ENCODE measurements around the gene SUGCT. TPM values are rescaled to one million over a fixed set of nuclear protein-coding genes. Genes with fewer than 3 reads are reported as not detected.
A peak's percentile ranks its signal among the peaks of the same experiment; 100 is the strongest.

Gene SUGCT
- total RNA-seq, 1 donor from 2014 or later, result 0.79 TPM

GRCh38 chr7:40468891-40469864 is 334.4 kb downstream of the SUGCT start:
- DNase-seq (ENCODE audit: low read depth in 2 of 2), result peak in 1 of 2 donors; percentile 27

- DNase-seq (ENCODE audit: low read depth in 2 of 2), result peak in 1 of 2 donors; percentile 27
These were observed 335.3 kb downstream of the SUGCT start for GRCh38 chr7:40470091-40470592.

- no peak for DNase-seq (ENCODE audit: low read depth in 2 of 2)
These were observed 336.0 kb downstream of the SUGCT start for GRCh38 chr7:40470817-40471216.

GRCh38 chr7:40471891-40472290 is 337.1 kb downstream of the SUGCT start:
- no peak for DNase-seq (ENCODE audit: low read depth in 2 of 2)

GRCh38 chr7:40474790-40475680 is 340.2 kb downstream of the SUGCT start:
- no peak for DNase-seq (ENCODE audit: low read depth in 2 of 2)

- DNase-seq (ENCODE audit: low read depth in 2 of 2), result no peak
These were observed 340.8 kb downstream of the SUGCT start for GRCh38 chr7:40475681-40475982.

- DNase-seq (ENCODE audit: low read depth in 2 of 2), result peak in 1 of 2 donors; percentile 26
These were observed 342.3 kb downstream of the SUGCT start for GRCh38 chr7:40477094-40477493.

- no peak for DNase-seq (ENCODE audit: low read depth in 2 of 2)
These were observed 348.0 kb downstream of the SUGCT start for GRCh38 chr7:40482845-40483244.

GRCh38 chr7:40483630-40484029 is 348.8 kb downstream of the SUGCT start:
- no peak for DNase-seq (ENCODE audit: low read depth in 2 of 2)

GRCh38 chr7:40489844-40490602 is 355.2 kb downstream of the SUGCT start:
- DNase-seq (ENCODE audit: low read depth in 2 of 2), result no peak

- DNase-seq (ENCODE audit: low read depth in 2 of 2), result no peak
These were observed 355.8 kb downstream of the SUGCT start for GRCh38 chr7:40490603-40490924.

GRCh38 chr7:40492946-40493345 is 358.1 kb downstream of the SUGCT start:
- no peak for DNase-seq (ENCODE audit: low read depth in 2 of 2)

GRCh38 chr7:40493609-40494051 is 358.8 kb downstream of the SUGCT start:
- no peak for DNase-seq (ENCODE audit: low read depth in 2 of 2)

- no peak for DNase-seq (ENCODE audit: low read depth in 2 of 2)
These were observed 364.2 kb downstream of the SUGCT start for GRCh38 chr7:40498924-40499510.

GRCh38 chr7:40499718-40500117 is 364.9 kb downstream of the SUGCT start:
- DNase-seq (ENCODE audit: low read depth in 2 of 2), result no peak

GRCh38 chr7:40500219-40500618 is 365.4 kb downstream of the SUGCT start:
- no peak for DNase-seq (ENCODE audit: low read depth in 2 of 2)

GRCh38 chr7:40502359-40502758 is 367.6 kb downstream of the SUGCT start:
- DNase-seq (ENCODE audit: low read depth in 2 of 2), result no peak

- no peak for DNase-seq (ENCODE audit: low read depth in 2 of 2)
These were observed 371.4 kb downstream of the SUGCT start for GRCh38 chr7:40506158-40506557.

- DNase-seq (ENCODE audit: low read depth in 2 of 2), result peak; percentile 7 to 24
These were observed 372.4 kb downstream of the SUGCT start for GRCh38 chr7:40507166-40507565.

- DNase-seq (ENCODE audit: low read depth in 2 of 2), result no peak
These were observed 374.6 kb downstream of the SUGCT start for GRCh38 chr7:40509287-40509996.

All from lung microvascular endothelial cell (primary cell).